PFSK-1 (cell line): Measurements from ENCODE around the gene ST7.

ENCODE experiments used
- FOXP2 ChIP-seq: optimal IDR thresholded peaks from 2 replicates; pipeline ENCODE3; 2011; ENCODE audit warnings: borderline replicate concordance, control low read depth, inconsistent platforms; ENCODE audit not compliant: insufficient read depth; ENCODE audit errors: extremely low read length, extremely low read depth
- POLR2AphosphoS5 ChIP-seq: IDR thresholded peaks from 2 replicates; pipeline ENCODE4 v1.6.1; 2012; ENCODE audit warnings: low read depth, mild to moderate bottlenecking, control low read depth, low read length, moderate library complexity
- REST ChIP-seq, 2 experiments: IDR thresholded peaks; 2 replicates each; pipeline versions ENCODE4 v1.6.1 to v1.8.0; 2011 to 2012; ENCODE audit warnings: low read depth in 2 of 2, low read length in 2 of 2, control low read depth in 1 of 2, inconsistent platforms in 1 of 2, mild to moderate bottlenecking in 1 of 2, moderate library complexity in 1 of 2; ENCODE audit not compliant: insufficient read depth in 1 of 2
- SIN3A ChIP-seq: IDR thresholded peaks from 2 replicates; pipeline ENCODE4 v1.6.1; 2012; ENCODE audit warnings: mild to moderate bottlenecking, low read length, moderate library complexity, borderline replicate concordance; ENCODE audit not compliant: insufficient read depth
- TAF1 ChIP-seq: IDR thresholded peaks from 2 replicates; pipeline ENCODE4 v1.6.1; 2012; ENCODE audit warnings: low read length, control low read depth, borderline replicate concordance; ENCODE audit not compliant: insufficient read depth

Gene ST7

GRCh38 chr7:116970238-116970910 lies 17.1 kb downstream of the ST7 start:
- TF ChIP-seq FOXP2 (no peak), POLR2AphosphoS5 (no peak), SIN3A (no peak), REST (IDR thresholded peaks at IDR 0.05; ENCODE audit: insufficient read depth in 1 of 2, low read depth in 2 of 2, low read length in 2 of 2) (no peak), TAF1 (no peak)

DNA sequence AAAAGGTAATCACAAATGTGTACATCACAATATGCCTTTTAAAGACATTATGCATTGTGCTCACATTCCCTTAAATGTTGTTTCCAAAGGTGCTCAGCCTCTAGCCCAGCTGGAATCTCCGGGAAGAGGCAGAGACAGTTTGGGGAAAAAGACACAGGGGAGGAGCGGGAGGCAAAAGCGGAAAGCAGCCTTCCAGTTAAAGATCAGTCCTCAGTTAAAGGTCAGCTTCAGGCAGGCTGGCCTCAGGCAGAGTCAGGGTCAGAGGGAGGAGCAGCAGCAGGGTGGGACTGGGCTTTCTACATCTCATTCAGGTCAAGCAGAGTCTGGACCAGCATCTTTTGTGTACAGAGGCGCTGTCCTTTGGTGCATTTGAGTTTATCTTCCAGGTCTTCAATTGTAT lies 18.6 kb downstream of the ST7 start:
- TF ChIP-seq REST (IDR thresholded peaks at IDR 0.05; ENCODE audit: insufficient read depth in 1 of 2, low read depth in 2 of 2, low read length in 2 of 2) (no peak), SIN3A (no peak), TAF1 (no peak), POLR2AphosphoS5 (no peak), FOXP2 (no peak)

GRCh38 chr7:116977172-116977571 lies 23.9 kb downstream of the ST7 start:
- TF ChIP-seq SIN3A (no peak), TAF1 (no peak), REST (IDR thresholded peaks at IDR 0.05; ENCODE audit: insufficient read depth in 1 of 2, low read depth in 2 of 2, low read length in 2 of 2) (no peak), FOXP2 (no peak), POLR2AphosphoS5 (no peak)

DNA sequence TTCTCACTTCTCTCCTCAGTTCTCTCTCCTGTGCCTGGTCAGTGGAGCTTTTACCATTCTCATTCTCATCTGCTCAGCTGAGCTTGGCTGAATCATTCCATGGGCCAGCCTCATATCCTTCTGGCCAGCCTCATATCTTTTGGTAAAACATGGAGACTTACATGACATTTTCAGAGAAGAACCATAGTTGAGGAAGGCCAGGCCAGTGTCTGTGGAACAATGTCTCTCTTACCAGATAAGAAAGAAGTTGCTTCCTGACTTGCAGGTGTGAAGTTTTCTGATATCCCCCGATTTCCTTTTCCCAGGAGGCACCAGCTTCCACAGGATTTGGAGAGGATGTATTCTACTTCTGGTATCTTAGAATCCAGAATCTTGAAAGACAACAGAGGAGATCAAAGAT lies 24.7 kb downstream of the ST7 start:
- no peak for TF ChIP-seq POLR2AphosphoS5
- no peak for TF ChIP-seq REST (IDR thresholded peaks at IDR 0.05; ENCODE audit: insufficient read depth in 1 of 2, low read depth in 2 of 2, low read length in 2 of 2)
- TF ChIP-seq SIN3A: no peak
- no peak for TF ChIP-seq FOXP2
- TF ChIP-seq TAF1: no peak

- TF ChIP-seq SIN3A (no peak), TAF1 (no peak), REST (IDR thresholded peaks at IDR 0.05; ENCODE audit: insufficient read depth in 1 of 2, low read depth in 2 of 2, low read length in 2 of 2) (no peak), FOXP2 (no peak), POLR2AphosphoS5 (no peak)
These were observed 26.1 kb downstream of the ST7 start for GRCh38 chr7:116979430-116979829.
